IMR-90 (cell line): ENCODE results near the gene ZFHX3. TPM values are rescaled to one million over a fixed set of nuclear protein-coding genes. Genes with fewer than 3 reads are reported as not detected.

Source experiments
- ATAC-seq: fragments of 200-7000 bp; cut with Tn5 transposase; 2 replicates; pipeline ENCODE4 v1.9.1; 2020; ENCODE audit warnings: low read depth, mild to moderate bottlenecking, moderate library complexity
- BruUV-seq: library from RNA; stranded (reverse); fragments of 400-500 nt; replicated peaks from 2 replicates; lab custom pipeline; 2021; lab: Mats Ljungman, UMichigan
- CTCF ChIA-PET: fragments of 300-600 bp; formaldehyde crosslinking; extraction: SDS; loops from one replicate; lab custom pipeline; 2021; ENCODE audit warnings: antibody characterized with exemption; lab: Yijun Ruan, JAX
- POLR2A ChIA-PET: fragments of 300-600 bp; sonication (Branson Sonifier 250); formaldehyde crosslinking; loops from one replicate; lab custom pipeline; 2022; ENCODE audit warnings: antibody characterized with exemption; ENCODE audit not compliant: unreplicated experiment; lab: Charles Lee
- DNase-seq: peaks from one replicate; pipeline ENCODE4 v3.0.0; 2013
- H2AFZ ChIP-seq: replicated peaks from 2 replicates; pipeline ENCODE3; 2013; ENCODE audit warnings: low read length, mild to moderate bottlenecking; ENCODE audit not compliant: poor library complexity
- H2AK5ac ChIP-seq: 2 replicates; pipeline ENCODE4 v1.6.1; 2013; ENCODE audit warnings: low read depth, low read length, inconsistent platforms
- H2AK9ac ChIP-seq: replicated peaks from 2 replicates; pipeline ENCODE3; 2013; ENCODE audit warnings: mild to moderate bottlenecking, low read depth, low read length, moderate library complexity; ENCODE audit not compliant: poor library complexity
- H2BK120ac ChIP-seq: 2 replicates; pipeline ENCODE4 v1.6.1; 2013; ENCODE audit warnings: low read depth, low read length, inconsistent platforms
- H2BK15ac ChIP-seq: 3 replicates; pipeline ENCODE4 v1.6.1; 2013; ENCODE audit warnings: low read depth, low read length, inconsistent platforms
- H2BK20ac ChIP-seq: 2 replicates; pipeline ENCODE4 v1.6.1; 2013; ENCODE audit warnings: low read depth, mild to moderate bottlenecking, inconsistent platforms, low read length, moderate library complexity
- H2BK5ac ChIP-seq: 2 replicates; pipeline ENCODE4 v1.6.1; 2013; ENCODE audit warnings: mild to moderate bottlenecking, low read depth, low read length, inconsistent platforms; ENCODE audit not compliant: poor library complexity, severe bottlenecking
- H3K14ac ChIP-seq: replicated peaks from 2 replicates; pipeline ENCODE4 v1.6.1; 2013; ENCODE audit warnings: low read depth, low read length, inconsistent platforms
- H3K18ac ChIP-seq: 2 replicates; pipeline ENCODE4 v1.6.1; 2013; ENCODE audit warnings: low read depth, low read length, control low read depth
- H3K23ac ChIP-seq: 2 replicates; pipeline ENCODE4 v1.6.1; 2013; ENCODE audit warnings: low read depth, low read length, inconsistent platforms
- H3K27ac ChIP-seq: 2 replicates; pipeline ENCODE4 v1.5.1; 2013; ENCODE audit warnings: mild to moderate bottlenecking, control low read depth, low read length; ENCODE audit not compliant: insufficient read depth
- H3K27me3 ChIP-seq: 2 replicates; pipeline ENCODE4 v1.6.1; 2013; ENCODE audit warnings: low read length; ENCODE audit not compliant: control insufficient read depth, insufficient read depth
- H3K36me3 ChIP-seq: 2 replicates; pipeline ENCODE4 v1.6.1; 2013; ENCODE audit warnings: low read length, mixed read lengths; ENCODE audit not compliant: control insufficient read depth, insufficient read depth
- H3K4ac ChIP-seq: 2 replicates; pipeline ENCODE4 v1.6.1; 2013; ENCODE audit warnings: low read depth, low read length, inconsistent platforms
- H3K4me1 ChIP-seq: 2 replicates; pipeline ENCODE4 v1.6.1; 2013; ENCODE audit warnings: low read length, mixed read lengths; ENCODE audit not compliant: control insufficient read depth, insufficient read depth
- H3K4me2 ChIP-seq: 2 replicates; pipeline ENCODE4 v1.6.1; 2013; ENCODE audit warnings: low read depth, mild to moderate bottlenecking, control low read depth, low read length, moderate library complexity
- H3K4me3 ChIP-seq: 2 replicates; pipeline ENCODE4 v1.5.1; 2013; ENCODE audit warnings: low read depth, mild to moderate bottlenecking, control low read depth, low read length, moderate library complexity; ENCODE audit not compliant: insufficient read depth
- H3K56ac ChIP-seq: 2 replicates; pipeline ENCODE4 v1.6.1; 2013; ENCODE audit warnings: low read length, inconsistent platforms; ENCODE audit not compliant: insufficient read depth; ENCODE audit errors: extremely low read depth
- H3K79me1 ChIP-seq, 2 experiments: 2 replicates each; pipeline ENCODE4 v1.6.1; 2013; ENCODE audit warnings: low read length in 2 of 2, inconsistent platforms in 1 of 2, low read depth in 1 of 2
- H3K9ac ChIP-seq: 2 replicates; pipeline ENCODE4 v1.6.1; 2013; ENCODE audit warnings: low read depth, low read length, control low read depth
- H3K9me1 ChIP-seq: 2 replicates; pipeline ENCODE4 v1.6.1; 2013; ENCODE audit warnings: low read length, inconsistent platforms; ENCODE audit not compliant: insufficient read depth
- H3K9me3 ChIP-seq: 2 replicates; pipeline ENCODE4 v1.6.1; 2013; ENCODE audit warnings: low read length; ENCODE audit not compliant: control insufficient read depth, insufficient read depth
- H4K20me1 ChIP-seq: 2 replicates; pipeline ENCODE4 v1.6.1; 2013; ENCODE audit warnings: low read length, inconsistent platforms; ENCODE audit not compliant: insufficient read depth
- H4K5ac ChIP-seq: 2 replicates; pipeline ENCODE4 v1.6.1; 2013; ENCODE audit warnings: mild to moderate bottlenecking, low read depth, low read length, control low read depth
- H4K8ac ChIP-seq, 2 experiments: 2 replicates each; pipeline ENCODE4 v1.6.1; 2013; ENCODE audit warnings: low read depth in 2 of 2, low read length in 2 of 2, control low read depth in 1 of 2, inconsistent platforms in 1 of 2
- H4K91ac ChIP-seq: 2 replicates; pipeline ENCODE4 v1.6.1; 2013; ENCODE audit warnings: low read depth, low read length, inconsistent platforms; ENCODE audit not compliant: insufficient read depth
- CEBPB ChIP-seq: IDR thresholded peaks from 2 replicates; pipeline ENCODE4 v1.6.1; 2012; ENCODE audit warnings: low read depth, low read length, improper control_type of control experiment
- CHD1 ChIP-seq: IDR thresholded peaks from 2 replicates; pipeline ENCODE4 v1.6.1; 2012; ENCODE audit warnings: low read depth, low read length, improper control_type of control experiment
- CTCF ChIP-seq: conservative IDR thresholded peaks from 2 replicates; pipeline ENCODE4 v1.5.1; 2012; ENCODE audit warnings: mild to moderate bottlenecking, low read depth, low read length, improper control_type of control experiment
- FOS ChIP-seq: fragments of 150-350 bp; IDR thresholded peaks from 2 replicates; pipeline ENCODE4 v1.6.1; 2016; ENCODE audit warnings: low read depth, low read length
- MAFK ChIP-seq: IDR thresholded peaks from 2 replicates; pipeline ENCODE4 v1.6.1; 2012; ENCODE audit warnings: low read depth, low read length, improper control_type of control experiment
- MAZ ChIP-seq: IDR thresholded peaks from 2 replicates; pipeline ENCODE4 v1.6.1; 2012; ENCODE audit warnings: low read depth, mild to moderate bottlenecking, low read length, improper control_type of control experiment, moderate library complexity, borderline replicate concordance
- MXI1 ChIP-seq: IDR thresholded peaks from 2 replicates; pipeline ENCODE4 v1.6.1; 2012; ENCODE audit warnings: low read depth, mild to moderate bottlenecking, low read length, moderate library complexity, borderline replicate concordance
- NFE2L2 ChIP-seq: fragments of 150-350 bp; IDR thresholded peaks from 2 replicates; pipeline ENCODE4 v1.6.1; 2016; ENCODE audit warnings: low read depth, mild to moderate bottlenecking, low read length
- POLR2A ChIP-seq: IDR thresholded peaks from 2 replicates; pipeline ENCODE4 v1.6.1; 2012; ENCODE audit warnings: mild to moderate bottlenecking, low read depth, low read length
- RCOR1 ChIP-seq: IDR thresholded peaks from 2 replicates; pipeline ENCODE4 v1.6.1; 2012; ENCODE audit warnings: mild to moderate bottlenecking, low read length, improper control_type of control experiment; ENCODE audit not compliant: insufficient replicate concordance
- WGBS, 2 experiments: methylation state at CpG; one replicate each; pipeline versions ENCODE4 v1.1.5 to v1.1.7; 2013; ENCODE audit warnings: missing lambda C conversion rate in 2 of 2; ENCODE audit not compliant: insufficient read length in 1 of 2; ENCODE audit errors: extremely low coverage in 2 of 2; 5-methylcytosine and 5-hydroxymethylcytosine counted together
- dilution Hi-C: fragments of 300-500 bp; cut with HindIII; formaldehyde crosslinking; loops from one replicate; pipeline ENCODE4 v1.14.3; 2018; ENCODE audit warnings: low sequenced_read_pairs; ENCODE audit not compliant: unreplicated experiment
- in situ Hi-C: fragments of 300-500 bp; cut with MboI; formaldehyde crosslinking; loops from 3 replicates; pipeline ENCODE4 v1.14.3; 2019; ENCODE audit warnings: low sequenced_read_pairs, inconsistent platforms, mixed read lengths
- intact Hi-C: fragments of 100-400 bp; cut with micrococcal nuclease; formaldehyde crosslinking; loops from 2 replicates; pipeline ENCODE4 v1.10.0; 2022
- polyA plus RNA-seq, 3 experiments: library from polyadenylated mRNA; depleted of rRNA; stranded (reverse); fragments of >200 nt; gene quantifications; 2 replicates each; pipeline ENCODE4 v1.2.3, GENCODE V29; 2012; ENCODE audit warnings: low replicate concordance in 1 of 3
- total RNA-seq: library from RNA; depleted of rRNA; stranded (reverse); fragments of >200 nt; gene quantifications from 2 replicates; pipeline ENCODE4 v1.2.3, GENCODE V29; 2012
- TF ChIP-seq, protein P1 (sequence below): fragments of 150-350 bp; IDR thresholded peaks from 2 replicates; pipeline ENCODE4 v1.6.1; 2016; ENCODE audit warnings: low read depth, mild to moderate bottlenecking, low read length, moderate library complexity, borderline replicate concordance
- TF ChIP-seq, protein P2 (sequence below): fragments of 150-350 bp; IDR thresholded peaks from 2 replicates; pipeline ENCODE4 v1.6.1; 2017; ENCODE audit warnings: mild to moderate bottlenecking, antibody characterized with exemption, low read length, low read depth

The ZFHX3 gene
- total and polyA plus RNA-seq, 2 of the 4 experiments (the other 2 are of a cell fraction) = 1.4 to 1.7 TPM

DNA sequence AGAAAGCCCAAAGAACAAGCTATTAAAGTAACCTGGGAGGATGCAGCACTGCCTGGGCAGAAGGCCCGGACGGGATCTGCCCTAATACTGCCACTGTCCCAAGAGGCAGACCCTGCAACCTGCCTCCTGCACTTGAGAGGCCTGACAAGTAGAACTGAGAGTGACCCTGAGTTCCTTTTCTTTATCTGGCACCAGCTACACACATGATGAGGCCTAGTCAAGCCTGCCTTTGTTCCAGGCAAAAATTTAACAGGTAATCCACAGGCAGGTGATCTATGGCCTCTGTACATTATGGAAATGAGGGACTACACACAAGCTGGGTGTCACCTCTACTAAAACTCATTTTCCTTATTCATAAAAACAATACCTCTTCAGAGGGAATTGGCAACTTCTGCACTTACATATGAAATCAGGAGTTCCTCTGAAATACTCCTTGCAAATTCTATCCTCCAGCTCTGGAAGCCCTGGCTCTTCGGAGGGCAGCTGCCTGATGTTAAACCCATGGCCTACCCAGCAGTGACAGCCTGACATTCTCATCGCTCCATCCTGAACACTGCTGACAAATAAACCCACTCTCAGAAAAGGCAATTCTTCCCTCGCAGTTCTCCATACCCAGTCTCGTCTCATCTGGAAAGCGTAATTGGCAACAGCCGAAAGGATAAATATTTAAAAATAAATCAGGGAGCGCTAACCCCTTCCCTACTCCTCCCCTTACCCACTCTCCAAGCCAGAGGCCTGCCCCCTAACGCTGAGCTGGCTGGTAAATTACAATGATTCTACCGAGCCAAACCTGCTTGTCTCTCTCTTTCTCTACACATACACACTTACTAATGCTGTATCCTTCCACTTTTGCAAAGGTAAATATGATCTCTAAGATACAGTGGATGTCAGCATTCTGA is 2.5 kb upstream of the ZFHX3 start:
- no peaks in the 10 kb centered on the region for H3K9me3 ChIP-seq
- H2AK5ac ChIP-seq = peak overlapping the region; percentile 37; the same call in 1 of the 2 replicates
- peak overlapping the region; percentile 40; the same call in 2 of the 3 replicates for H2BK15ac ChIP-seq
- no peak overlapping the region for H3K4me3 ChIP-seq
- H2BK120ac ChIP-seq = peak overlapping the region; percentile 64
- DNase-seq (no peak), ATAC-seq (peak; percentile 2; the same call in 1 of the 2 replicates)
- H3K9ac ChIP-seq = peak overlapping the region; percentile 34
- peak overlapping the region; percentile 90 for H3K23ac ChIP-seq
- H4K8ac ChIP-seq = peak overlapping the region; percentile 24 to 82; a peak in 3 of 4 replicates
- BruUV-seq = no TSS peak
- H3K36me3 ChIP-seq = no peaks in the 10 kb centered on the region
- peaks cover 11% of the 10 kb centered on the region; the same call in 1 of the 2 replicates for H4K20me1 ChIP-seq
- peak overlapping the region; percentile 74 for H3K4ac ChIP-seq
- peak overlapping the region; percentile 50; the same call in 1 of the 2 replicates for H3K27ac ChIP-seq
- in situ Hi-C loops (loop anchor here (10.0 to 25.0 kb wide), 2 partner anchors 206 to 1237 kb away; partner anchors contain the start of gene PSMD7), dilution Hi-C loops (no loop called here), intact Hi-C loops (loop anchor here (5.0 to 10.0 kb wide), 6 partner anchors 364 to 926 kb away; no protein-coding TSS in a partner anchor)
- H2BK5ac ChIP-seq = peak overlapping the region; percentile 27
- CTCF ChIA-PET = interaction anchor here (0.9 to 1.2 kb wide), 2 partner anchors 47 to 218 kb away, joined by 3 to 4 read pairs; no protein-coding TSS in a partner anchor
- H3K56ac ChIP-seq = peak overlapping the region; percentile 42
- H3K4me2 ChIP-seq = peak overlapping the region; percentile 45
- no peaks in the 10 kb centered on the region for H3K27me3 ChIP-seq
- peaks cover 45% of the 10 kb centered on the region for H3K4me1 ChIP-seq
- peak overlapping the region; percentile 50 for H4K91ac ChIP-seq
- peak overlapping the region; percentile 62 for H2BK20ac ChIP-seq
- WGBS, 2 experiments = 0% methylated on average over 1 of the region's 11 CpGs; no CpG with 5 or more reads in 1 of the 2 experiments
- H3K18ac ChIP-seq = peak overlapping the region; percentile 58
- peak overlapping the region; percentile 79 for H2AFZ ChIP-seq
- H4K5ac ChIP-seq = peak overlapping the region; percentile 13
- H2AK9ac ChIP-seq = peak overlapping the region; percentile 6
- POLR2A ChIA-PET = interaction anchor here (0.5 kb wide), 1 partner anchor 167 kb away, joined by 4 read pairs; no protein-coding TSS in a partner anchor
- H3K79me1 ChIP-seq = peaks cover 32 to 76% of the 10 kb centered on the region in 2 experiments; a peak in 3 of 4 replicates
- peak overlapping the region; percentile 73 for H3K14ac ChIP-seq
- H3K9me1 ChIP-seq = peaks cover 9% of the 10 kb centered on the region; the same call in 1 of the 2 replicates
- TF ChIP-seq, protein P1, sequence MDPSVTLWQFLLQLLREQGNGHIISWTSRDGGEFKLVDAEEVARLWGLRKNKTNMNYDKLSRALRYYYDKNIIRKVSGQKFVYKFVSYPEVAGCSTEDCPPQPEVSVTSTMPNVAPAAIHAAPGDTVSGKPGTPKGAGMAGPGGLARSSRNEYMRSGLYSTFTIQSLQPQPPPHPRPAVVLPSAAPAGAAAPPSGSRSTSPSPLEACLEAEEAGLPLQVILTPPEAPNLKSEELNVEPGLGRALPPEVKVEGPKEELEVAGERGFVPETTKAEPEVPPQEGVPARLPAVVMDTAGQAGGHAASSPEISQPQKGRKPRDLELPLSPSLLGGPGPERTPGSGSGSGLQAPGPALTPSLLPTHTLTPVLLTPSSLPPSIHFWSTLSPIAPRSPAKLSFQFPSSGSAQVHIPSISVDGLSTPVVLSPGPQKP = no peak
- TF ChIP-seq RCOR1 (no peak), MXI1 (no peak), CHD1 (no peak), POLR2A (no peak), MAZ (no peak), NFE2L2 (no peak), CEBPB (no peak), FOS (no peak), CTCF (no peak), MAFK (no peak)
- TF ChIP-seq, protein P2, sequence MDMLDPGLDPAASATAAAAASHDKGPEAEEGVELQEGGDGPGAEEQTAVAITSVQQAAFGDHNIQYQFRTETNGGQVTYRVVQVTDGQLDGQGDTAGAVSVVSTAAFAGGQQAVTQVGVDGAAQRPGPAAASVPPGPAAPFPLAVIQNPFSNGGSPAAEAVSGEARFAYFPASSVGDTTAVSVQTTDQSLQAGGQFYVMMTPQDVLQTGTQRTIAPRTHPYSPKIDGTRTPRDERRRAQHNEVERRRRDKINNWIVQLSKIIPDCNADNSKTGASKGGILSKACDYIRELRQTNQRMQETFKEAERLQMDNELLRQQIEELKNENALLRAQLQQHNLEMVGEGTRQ = no peak
